ENCODE measurements around the gene CEP112.
"Not testable (repeated sequence)": the region's sequence is repeated elsewhere in the genome, so short reads cannot be mapped to it uniquely, and the experiment has no call there.

The CEP112 gene

GRCh38 chr17:65809366-65809765, 382.6 kb downstream of the CEP112 start:
- DNase-seq = no peak

- DNase-seq = not testable (repeated sequence)
Measured at GRCh38 chr17:65808566-65808965, 383.4 kb downstream of the CEP112 start.

GRCh38 chr17:65807361-65807760, 384.6 kb downstream of the CEP112 start:
- DNase-seq = no peak

DNA sequence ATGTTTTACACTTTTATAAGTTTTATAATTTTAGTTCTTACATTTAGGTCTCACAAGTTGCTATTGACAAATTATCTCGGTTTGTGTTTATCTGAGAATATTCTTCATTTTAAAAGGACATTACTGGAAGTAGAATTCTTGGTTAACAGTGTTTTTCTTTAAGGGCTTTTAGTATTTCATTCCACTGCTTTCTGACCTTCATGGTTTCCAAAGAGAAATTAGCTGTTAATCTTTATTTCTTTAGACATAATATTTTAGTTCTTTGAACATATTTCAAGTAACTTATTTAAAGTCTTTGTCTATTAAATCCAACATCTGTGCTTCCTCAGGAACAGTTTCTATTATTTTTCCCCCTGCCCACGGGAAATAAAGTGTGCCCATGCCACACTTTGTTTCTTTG, 390.4 kb downstream of the CEP112 start:
- DNase-seq = no peak

DNA sequence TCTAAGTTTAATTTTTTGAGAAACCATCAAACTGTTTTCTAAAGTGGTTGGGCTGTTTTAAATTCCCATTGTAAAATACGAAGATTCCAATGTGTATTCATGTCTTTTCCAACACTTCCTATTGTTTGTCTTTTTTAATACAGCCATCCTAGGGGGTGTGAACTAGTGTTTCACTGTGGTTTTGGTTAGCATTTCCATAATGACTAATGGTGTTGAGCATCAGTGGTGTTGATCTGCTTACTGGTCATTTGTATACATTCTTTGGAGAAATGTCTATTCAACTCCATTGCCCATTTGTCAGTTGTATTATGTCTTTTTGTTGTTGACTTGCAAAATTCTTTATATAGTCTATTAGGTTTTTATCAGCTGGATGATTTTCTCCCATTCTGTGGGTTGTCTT, 391.3 kb downstream of the CEP112 start:
- no peak for DNase-seq

- DNase-seq = no peak
Measured at GRCh38 chr17:65799869-65800268, 392.1 kb downstream of the CEP112 start.

DNA sequence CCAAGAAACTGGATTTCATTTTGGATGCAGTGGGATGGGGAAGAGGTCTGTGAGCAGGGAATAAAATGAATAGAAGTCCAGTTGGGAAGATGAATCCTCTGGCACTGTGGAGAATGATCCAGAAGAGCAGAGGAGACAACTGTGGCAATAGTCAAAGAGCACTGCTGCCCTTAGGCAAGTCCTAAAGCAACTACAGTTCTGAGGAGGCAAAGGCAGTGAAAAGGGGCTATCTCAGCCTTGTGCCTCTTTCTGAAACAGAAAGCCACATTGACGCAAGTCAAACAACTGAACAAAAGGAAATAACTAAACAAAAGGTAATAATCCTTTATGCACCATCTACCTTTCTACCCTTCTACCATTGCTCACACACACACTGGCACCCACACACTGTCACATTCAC, 392.5 kb downstream of the CEP112 start:
- DNase-seq = no peak

DNA sequence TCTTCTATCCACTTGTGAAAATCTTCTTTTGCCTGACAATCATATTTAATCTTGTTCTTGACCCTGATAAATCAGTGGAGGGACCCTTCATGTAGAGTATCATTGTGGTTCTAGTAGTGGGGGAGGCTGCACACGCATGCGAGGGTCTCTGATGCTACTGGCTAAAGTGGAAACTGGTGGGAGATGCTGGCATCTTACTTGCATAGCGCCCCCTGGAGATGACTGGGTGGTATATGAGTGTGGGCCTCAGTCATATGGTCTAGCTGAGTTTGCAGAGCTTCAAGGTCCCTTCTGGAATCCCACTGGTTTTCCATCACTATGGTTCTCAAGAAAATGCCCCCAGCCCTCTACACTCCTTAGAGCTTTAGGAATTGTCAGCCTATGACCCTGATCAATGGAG, 394.1 kb downstream of the CEP112 start:
- no peak for DNase-seq

GRCh38 chr17:65797101-65797500, 394.8 kb downstream of the CEP112 start:
- DNase-seq = no peak

DNA sequence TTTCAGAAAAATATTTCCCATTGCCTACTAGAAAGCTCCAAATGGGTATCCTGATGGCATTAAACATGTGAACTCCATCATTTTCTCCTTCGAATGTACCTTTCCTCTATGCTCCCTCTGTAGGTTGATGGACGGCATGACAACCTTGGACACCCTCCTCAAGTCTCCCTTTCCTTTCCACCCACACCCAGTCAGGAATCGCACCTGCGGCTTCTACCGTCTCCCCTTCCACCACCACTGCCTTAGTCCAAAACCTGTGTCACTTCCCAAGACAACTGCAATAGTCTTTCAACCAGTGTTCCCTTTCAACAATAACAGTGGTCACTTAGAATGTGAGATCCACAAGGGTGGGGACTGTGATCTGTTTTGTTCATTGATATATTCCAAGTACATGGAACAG, 397.4 kb downstream of the CEP112 start:
- DNase-seq = no peak

DNA sequence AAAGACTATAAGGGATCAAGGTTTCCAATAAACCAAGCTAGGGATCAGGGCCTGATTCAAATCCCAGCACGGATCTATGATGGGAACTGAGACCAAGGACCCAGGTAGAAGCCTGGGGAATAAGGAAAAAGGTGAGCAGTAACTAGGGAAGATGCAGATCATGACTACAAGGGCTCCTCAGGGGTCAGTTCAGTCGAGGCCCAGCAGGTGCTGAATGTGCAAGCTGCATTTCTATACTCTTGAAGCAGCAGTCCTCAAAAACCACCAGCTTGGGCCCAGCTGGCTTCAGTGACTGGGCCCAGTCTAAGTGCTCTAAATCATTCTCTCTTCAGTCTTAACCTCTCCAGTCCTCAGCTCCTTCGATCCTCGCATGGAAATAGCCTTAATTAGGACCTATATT, 401.7 kb downstream of the CEP112 start:
- DNase-seq = no peak

DNA sequence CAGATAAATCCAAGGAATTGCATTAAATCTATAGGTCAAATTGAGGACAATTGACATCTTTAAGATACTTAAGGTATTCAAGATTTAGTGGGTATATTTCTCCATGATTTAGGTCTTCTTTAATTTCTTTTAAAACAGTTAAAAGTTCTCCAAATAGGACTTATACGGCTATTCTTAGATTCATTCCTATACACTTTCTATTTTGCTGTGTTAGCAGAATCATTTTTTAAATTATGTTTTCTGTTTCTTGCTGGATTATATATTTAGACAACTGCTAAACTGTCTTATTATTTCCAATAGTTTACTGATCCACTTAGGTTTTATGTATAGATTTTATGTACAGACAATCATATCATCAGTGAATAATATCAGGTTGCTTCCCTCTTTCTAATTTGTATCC, 404.4 kb downstream of the CEP112 start:
- DNase-seq = no peak

DNA sequence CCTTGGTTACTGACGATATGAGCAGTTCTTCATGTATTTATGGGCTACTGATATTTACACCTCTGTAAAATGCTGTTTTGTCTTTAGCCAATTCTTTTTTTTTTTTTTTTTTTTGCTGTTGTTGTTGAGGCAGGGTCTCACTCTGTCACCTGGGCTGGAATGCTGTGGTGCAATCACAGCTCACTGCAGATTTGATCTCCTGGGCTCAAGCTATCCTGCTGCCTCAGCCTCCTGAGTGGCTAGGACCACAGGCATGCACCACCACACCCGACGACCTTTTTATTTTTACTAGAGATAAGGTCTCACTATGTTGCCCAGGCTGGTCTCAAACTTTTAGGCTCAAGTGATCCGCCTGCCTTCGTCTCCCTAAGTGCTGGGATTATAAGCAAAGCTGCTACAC, 405.5 kb downstream of the CEP112 start:
- no peak for DNase-seq

DNA sequence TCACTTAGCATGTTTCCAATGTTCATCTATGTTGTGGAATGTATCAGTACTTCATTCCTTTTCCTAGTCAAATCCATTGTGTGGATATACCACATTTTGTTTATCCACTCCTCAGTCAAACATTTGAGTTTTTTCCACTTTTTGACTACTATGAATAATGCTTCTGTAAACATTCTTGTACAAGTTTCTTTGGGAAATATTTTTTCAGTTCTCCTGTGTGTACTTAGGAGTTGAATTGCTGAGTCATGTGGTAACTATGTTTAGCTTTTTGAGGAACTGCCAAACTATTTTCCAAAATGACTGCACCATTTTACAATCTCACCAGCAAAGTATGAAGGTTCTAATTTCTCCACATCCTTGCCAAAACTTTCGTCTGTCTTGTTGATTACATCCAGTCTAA, 406.8 kb downstream of the CEP112 start:
- DNase-seq = no peak

GRCh38 chr17:65783845-65784334, 408.0 kb downstream of the CEP112 start:
- no peak for DNase-seq

- not testable (repeated sequence) for DNase-seq
Measured at GRCh38 chr17:65782104-65782706, 409.7 kb downstream of the CEP112 start.

DNA sequence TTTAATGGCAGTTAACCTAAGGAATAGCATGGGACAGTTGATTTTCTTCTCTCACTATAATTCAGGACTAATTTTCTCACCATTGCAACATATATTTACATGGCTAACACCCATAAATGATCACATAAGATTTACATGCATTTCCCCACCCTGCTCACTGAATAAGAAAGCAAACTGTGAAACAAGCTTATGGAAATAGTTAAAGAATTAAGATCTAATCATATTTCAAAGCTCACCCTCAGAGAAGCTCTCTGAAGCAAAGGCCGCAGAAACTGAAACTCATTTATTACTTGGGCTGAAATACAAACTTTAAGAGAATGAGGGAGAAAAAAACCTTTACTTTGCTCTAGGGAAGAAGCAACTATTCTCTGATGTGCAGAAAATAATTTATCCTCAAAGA, 411.8 kb downstream of the CEP112 start:
- no peak for DNase-seq

GRCh38 chr17:65776890-65777289, 415.0 kb downstream of the CEP112 start:
- no peak for DNase-seq

GRCh38 chr17:65774787-65775186, 417.1 kb downstream of the CEP112 start:
- no peak for DNase-seq

DNA sequence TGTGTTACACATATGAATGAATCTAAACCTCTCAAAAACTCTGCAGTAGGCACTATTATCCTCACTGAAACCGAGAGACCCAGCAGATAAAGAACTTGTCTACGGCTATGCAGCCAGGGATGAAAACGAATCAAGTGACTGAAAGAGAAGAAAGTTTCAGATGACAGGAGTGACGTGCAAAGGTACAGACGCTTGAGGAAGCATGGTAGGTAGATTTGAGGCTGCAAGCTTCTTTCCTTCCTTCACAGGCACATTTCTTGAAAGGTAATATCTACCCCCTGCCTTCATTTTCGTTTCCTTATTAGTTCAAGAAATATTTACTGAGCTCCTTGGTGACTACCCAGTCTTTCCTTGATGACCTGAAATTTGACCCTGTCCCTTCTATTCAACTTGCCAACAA, 418.9 kb downstream of the CEP112 start:
- no peak for DNase-seq

DNA sequence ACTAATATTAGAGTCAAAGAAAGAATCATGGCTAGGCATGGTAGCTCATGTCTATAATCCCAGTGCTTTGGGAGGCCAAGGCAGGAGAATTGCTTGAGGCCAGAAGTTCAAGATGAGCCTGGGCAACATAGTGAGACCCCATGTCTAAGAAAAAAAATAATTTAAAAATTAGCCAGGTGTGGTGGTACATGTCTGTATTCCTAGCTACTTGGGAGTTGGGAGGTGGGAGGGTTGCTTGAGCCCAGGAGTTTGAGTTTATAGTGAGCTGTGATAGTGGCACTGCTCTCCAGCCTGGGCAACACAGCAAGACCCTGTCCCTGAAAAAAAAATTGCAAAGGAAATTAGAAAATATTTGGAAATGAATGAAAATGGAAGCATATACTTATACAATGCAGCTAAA, 420.2 kb downstream of the CEP112 start:
- DNase-seq = no peak

- no peak for DNase-seq
Measured at GRCh38 chr17:65763786-65764185, 428.1 kb downstream of the CEP112 start.

DNA sequence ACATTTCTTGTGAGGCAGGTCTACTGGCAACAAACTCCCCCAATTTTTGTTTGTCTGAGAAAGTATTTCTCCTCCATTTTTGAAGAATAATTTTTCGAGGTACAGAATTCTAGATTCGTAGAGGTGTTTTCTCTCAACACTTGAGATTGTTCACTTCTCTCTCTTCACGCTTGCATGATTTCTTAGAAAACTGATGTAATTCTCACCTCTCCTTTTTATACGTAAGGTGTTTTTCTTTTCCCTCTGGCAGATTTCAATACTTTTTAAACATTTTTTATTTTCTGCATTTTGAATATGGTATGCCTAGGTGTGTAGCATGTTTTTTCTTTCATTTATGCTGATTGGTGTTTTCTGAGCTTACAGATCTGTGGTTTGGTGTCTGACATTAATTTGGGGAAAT, 429.0 kb downstream of the CEP112 start:
- DNase-seq = no peak

GRCh38 chr17:65759532-65759931, 432.4 kb downstream of the CEP112 start:
- DNase-seq = no peak

DNA sequence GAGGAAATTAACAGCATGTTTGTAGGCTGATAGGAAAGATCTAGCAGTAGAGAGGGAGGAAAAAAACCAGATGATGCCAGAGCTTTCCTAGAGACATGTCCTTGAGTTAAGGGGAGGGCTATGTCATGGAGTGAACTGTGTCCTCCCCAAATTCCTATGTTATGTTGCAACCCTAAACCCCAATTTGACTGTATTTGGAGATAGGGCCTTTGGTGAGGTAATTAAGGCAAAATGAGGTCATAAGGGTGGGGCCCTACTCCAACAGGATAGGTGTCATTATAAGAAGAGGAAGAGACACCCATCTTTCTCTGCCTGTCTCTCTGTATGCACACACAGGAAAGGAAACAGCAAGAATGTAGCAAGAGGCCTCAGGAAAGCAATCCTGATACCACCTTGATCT, 435.2 kb downstream of the CEP112 start:
- no peak for DNase-seq

GRCh38 chr17:65755799-65756198, 436.1 kb downstream of the CEP112 start:
- no peak for DNase-seq
